Renal pelvis (tissue), 4 donors: ENCODE data around the gene RIPOR3. TPM values are rescaled to one million over a fixed set of nuclear protein-coding genes. Genes with fewer than 3 reads are reported as not detected.
"Not testable (repeated sequence)": the region's sequence is repeated elsewhere in the genome, so short reads cannot be mapped to it uniquely, and the experiment has no call there.

Experiments used
- DNase-seq: peaks from one replicate; pipeline ENCODE4 v3.0.0-alpha.2; 2013
- polyA plus RNA-seq, 3 donors: library from polyadenylated mRNA; unstranded; fragments of 120-200 nt; gene quantifications; one replicate each; pipeline ENCODE4 v1.2.1, GENCODE V29; 2013; ENCODE audit not compliant: insufficient read length in 3 of 3

The RIPOR3 gene
- polyA plus RNA-seq, 3 donors = 5.5 to 8.5 (median 8.0) TPM

DNA sequence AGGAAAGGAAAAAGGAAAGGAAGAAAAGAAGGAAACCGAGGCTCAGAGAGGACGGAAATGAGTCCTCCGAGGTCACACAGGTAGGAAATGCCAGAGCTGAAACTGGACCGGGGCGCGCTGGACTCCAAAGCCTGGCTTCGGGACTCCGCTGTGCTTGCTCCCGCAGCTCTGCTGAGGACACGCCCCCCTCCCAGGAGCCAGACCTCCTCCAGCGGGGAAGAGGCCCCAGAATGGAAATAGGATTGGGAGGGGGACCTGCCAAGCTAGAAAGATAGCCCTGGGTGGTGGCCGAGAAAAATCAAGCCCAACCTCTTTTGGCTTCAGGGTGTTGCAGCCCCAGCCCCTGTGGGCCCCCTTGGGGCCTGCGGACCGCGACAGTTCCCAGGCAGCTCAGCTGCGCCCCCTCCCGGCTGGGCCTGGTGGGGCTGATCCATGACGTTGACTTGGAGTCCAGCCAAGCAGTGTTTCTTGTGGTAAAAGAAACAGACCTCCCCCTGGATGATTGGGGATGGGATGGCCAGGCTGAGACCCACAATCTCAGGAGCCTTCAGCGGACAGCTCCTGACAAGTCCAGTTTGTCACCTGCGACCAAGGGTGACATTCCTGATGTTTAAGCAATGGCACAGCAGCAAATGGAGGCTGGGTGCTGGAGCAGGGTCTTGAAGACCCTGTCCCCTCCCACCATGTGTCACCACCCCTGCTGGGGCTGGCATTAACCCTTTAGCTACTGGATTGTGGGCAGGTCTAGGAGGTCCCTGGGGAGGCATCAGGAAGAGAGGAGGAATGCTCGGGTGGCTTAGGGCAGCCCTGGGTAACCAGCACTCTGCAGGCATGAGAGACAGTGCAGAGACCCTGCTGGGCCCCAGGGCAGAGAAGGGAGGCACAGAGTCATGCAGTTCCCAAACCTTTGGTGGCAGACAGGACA, 55.4 kb downstream of the RIPOR3 start:
- peak; percentile 58 for DNase-seq

DNA sequence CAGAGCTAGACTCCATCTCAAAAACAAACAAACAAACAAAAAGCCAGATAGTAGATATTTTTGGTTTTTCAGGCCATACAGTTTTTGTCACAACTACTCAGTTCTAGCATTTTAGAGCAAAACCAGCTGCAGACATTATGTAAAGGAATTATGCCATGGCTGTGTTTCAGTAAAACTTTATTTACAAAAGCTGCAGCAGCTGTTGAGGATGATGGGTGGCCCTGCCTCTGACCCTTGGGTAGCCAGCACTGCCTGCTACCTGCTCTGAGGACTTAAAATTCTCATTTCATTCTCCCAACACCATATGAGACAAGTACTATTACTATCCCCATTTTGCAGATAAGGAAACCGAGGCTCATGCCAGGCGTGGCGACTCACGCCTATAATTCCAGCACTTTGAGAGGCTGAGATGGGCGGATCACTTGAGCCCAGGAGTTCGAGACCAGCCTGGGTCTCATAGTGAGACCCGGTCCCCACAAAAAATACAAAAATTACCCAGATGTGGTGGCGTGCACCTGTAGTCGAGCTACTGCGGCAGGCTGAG, 56.3 kb downstream of the RIPOR3 start:
- no peak for DNase-seq

DNA sequence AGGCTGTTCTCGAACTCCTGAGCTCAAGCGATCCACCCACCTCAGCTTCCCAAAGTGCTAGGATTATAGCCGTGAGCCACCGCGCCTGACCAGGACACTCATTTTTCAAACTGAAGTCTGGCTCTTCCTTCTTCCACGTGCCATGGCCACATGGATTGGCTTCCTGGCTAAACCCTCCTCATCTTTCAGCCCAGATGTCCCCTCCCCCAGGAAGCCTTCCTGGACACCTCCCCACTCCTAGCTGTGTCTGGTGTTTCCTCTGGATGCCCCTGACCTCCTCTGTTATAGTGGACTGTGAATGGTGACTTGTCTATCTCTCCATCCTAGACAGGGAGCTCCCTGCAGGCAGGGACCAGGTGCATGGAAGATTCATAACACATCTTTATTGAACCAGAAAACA, 57.2 kb downstream of the RIPOR3 start:
- no peak for DNase-seq

DNA sequence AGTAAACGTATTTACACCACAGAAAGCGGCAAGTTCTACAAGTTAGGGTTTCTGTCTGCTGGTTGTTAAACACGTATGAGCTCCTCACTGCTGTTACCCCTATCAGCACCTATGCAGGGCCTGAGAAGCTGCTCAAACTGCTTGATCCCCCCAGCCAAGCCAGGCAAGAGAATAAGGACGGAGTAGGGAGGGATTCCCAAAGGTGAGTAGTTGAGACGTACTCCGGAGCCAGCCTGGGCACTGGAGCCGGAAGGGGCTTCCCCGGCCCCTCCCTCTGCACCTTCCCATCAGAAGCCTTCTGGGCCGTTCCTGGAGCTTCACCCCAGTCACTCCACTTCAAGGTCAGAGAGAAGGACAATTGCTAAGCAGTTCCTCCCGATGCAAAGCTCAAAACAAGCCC, 58.0 kb downstream of the RIPOR3 start:
- no peak for DNase-seq

DNA sequence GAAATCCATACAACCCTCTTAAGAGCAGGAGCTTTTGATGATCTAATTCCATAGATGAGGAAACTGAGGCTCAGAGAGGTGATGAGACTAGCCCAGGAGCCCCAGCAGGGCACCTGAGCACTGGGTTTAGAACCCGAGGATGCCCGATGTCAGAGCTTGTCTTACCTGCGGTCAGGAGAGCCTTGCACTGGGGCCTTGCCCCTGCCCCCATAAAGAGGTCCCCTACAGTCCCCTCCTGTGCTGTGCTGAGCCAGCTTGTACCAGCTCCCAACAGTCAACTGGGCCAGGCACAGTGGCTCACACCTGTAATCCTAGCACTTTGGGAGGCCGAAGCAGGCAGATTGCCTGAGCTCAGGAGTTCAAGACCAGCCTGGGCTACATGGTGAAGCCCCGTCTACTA, 58.6 kb downstream of the RIPOR3 start:
- DNase-seq = no peak

DNA sequence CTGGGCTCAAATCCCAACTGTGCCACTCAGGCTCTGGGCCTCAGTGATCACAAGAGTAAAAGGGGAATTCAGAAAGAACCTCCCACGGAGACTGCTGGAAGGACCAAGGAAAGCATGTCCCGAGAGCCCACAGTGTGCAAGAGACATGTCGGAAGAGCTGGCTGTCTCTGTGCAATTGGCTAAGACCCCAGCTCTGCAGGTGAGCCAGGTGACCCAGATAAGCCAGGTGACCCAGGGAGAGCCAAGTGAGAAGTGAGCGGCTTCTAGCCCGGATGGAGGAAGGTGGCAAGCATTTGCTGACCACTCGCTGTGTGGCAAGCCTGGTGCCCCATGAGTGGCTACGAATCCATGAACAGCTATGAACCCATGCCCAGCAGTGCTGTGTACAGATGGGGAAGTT, 59.1 kb downstream of the RIPOR3 start:
- no peak for DNase-seq

DNA sequence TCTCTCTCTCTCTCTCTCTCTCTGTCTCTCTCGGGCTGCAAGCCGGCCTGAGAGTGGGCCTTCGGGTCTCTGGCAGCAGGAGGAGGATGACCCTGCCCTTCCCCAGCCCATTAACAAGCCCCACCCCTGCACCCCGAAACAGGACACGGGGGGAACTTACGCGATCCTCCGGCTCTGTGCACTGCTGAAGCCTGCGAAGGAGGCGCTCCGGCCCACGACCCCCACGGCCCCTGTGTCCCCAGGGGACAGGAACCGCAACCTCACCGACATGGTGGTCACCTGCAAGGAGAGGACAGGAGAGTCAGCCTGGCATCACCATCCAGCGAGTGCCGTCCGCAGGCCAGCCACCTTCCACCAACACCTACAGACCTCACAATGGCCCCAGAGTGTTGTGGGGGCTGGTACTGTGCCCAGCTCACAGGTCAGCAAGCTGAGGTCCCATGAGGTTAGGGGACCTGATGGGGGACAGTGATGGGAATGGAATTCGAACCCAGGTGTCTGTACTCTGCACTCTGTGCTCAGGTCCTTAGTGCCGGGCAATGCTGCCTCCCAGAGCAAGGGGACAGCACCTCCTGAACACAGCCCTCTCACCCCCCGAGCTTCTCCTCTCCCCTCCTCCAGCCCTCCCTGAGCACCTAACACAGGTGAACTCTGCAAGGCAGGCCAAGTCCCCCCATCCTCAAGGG, 60.6 kb downstream of the RIPOR3 start:
- no peak for DNase-seq

DNA sequence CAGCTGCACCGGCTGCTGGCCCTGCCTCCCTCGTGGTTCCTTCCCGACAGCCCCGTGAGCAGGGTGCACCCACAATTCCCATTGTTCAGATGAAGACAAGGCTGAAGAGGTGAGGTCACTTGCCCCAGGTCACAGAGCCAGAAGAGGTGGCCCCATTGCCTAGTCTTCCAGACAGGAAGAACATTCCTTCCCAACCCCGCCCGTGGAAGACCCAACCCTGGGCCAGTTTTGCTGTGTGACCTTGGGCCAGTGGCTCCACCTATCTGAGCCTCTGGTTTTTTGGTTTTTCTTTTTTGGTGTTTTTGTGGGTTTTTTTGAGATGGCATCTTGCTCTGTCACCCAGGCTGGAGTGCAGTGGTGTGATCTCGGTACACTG, 61.7 kb downstream of the RIPOR3 start:
- no peak for DNase-seq

DNA sequence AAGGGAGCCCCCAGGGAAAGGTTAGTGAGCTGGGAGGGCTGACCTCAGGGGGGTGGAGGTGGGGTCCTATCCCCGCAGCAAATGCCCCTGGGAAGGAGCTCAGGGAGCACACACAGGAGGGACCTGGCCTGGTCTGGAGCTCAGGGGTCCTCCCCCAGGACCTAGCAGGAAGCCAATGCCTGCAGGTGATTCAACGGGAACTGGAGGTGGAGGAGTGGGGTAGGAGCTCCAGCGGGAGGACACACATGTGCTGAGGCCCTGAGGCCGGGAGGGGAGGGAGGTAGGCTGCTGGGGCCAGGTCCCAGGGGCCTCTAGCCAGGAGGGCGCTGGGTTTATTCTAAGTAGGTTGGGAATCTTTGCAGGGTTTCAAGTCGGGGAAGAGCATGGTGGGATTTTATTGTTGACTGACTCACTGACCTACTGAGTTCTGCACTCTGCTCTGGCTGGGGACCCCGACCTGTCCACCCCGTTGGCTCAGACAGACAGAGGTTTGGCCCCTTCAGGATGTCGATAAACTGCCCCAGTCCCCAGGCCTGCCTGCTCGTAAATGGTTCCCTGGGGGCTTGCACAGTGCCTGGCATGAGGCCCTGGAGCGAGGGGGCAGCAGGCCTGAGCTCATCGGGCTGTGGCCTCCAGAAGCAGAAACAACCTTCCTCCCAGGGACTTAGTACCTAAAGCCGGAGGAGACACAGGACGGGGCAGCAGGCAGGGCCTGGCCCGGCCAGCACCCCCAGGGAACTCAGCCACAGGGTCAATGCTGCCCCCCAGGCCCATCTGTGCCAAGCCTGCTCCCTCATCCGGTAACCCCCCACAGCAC, 62.3 kb downstream of the RIPOR3 start:
- DNase-seq = no peak

DNA sequence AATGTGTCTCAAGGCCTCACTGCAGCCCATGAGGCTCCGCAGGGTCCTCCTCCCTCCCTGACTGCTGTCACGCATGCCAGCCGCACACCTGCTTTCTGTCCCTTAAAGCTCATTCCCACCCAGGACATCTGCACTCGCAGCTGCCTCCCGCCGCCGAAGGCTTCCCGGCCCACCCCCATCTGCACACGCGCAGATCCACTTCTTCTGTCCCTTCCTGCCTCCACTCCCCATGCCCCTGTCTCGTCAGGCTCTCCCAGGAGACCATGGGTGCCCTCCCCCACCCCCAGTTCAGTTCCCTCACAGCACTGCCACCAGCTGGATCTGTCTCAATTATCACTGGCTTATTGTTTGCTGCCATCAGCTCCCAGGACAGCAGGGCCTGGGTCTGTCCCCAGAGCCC, 63.0 kb downstream of the RIPOR3 start:
- DNase-seq = no peak

DNA sequence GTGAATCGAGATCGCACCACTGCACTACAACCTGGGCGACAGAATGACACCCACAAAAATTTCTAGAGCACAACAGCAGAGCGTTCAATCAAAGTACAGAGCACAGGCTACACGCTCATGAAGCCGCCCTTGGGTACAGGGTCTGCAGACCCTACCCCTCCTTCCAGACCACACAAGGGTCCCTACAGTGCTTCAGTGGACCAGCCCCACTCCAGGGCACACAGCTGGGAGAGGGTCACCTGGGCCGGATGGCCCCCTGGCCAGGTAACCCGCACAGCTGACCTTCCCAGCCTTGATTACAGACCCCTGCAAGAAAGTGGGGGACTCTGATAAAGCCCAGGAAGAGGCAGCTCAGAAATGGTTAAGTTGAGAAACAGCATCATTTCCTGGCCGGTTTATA, 63.6 kb downstream of the RIPOR3 start:
- DNase-seq = no peak

DNA sequence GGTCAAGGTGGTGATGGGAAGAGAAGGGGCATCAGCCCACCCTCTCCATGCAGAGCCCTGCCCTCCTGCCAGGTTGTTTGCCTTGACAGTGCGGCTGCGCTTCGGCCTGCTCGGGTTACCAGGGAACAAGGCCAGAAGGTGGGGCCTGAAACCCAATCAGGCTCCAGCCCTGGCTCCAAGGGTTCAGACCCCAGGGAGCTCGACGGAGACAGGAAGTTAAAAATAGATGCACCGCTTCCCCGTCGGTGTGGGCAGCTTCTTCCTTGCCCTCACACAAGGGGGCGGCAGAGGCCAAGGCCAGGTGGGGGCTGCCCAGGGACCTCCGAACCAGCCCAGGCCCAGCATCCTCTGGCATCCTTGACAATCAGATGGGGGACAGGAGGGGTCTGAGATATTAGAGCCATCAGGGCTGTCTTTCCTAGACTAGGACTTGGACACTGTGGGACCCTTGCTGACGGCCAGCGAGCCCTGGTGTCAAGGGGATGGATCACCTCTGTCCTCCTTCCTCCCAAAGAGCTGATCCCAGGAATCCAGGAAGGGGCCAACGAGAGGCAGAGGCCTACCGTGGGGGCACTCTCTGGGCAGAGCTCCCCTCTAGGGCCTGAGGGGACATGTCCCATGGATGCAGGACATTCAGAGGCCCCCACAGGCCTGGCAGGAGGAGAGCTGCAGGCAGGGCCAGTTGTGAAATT, 65.2 kb downstream of the RIPOR3 start:
- DNase-seq = no peak

DNA sequence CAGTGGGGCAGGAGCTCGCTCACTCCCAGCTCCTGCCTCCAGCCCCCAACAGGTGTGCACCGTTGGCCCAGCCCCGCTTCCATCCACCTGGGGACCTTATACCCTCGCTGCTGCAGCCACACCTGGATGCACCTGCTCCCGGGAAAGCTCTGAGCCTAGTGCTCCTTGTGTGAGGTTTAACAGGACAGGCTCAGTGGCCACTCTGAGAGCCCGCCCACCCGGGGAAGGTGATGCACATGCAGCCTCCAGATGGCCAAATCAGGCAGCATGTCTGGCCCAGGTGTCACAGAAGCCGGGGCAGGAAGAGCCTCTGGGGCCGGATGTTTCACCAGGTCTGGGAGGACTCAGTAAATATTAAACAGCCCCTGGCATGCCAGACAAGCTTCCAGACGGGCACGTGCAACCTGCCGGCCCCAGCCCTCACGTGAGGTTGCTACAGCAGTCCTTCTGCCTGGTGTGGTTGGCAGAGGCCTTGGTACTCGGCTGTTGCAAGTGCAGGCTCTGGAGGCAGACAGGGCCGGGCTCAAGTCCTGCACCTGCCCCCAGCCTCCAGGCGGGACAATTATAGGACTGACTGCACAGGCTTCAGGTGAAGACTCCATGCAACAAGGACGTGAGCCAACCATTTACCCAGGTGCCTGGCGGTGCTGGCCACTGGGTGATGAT, 66.9 kb downstream of the RIPOR3 start:
- DNase-seq = no peak

DNA sequence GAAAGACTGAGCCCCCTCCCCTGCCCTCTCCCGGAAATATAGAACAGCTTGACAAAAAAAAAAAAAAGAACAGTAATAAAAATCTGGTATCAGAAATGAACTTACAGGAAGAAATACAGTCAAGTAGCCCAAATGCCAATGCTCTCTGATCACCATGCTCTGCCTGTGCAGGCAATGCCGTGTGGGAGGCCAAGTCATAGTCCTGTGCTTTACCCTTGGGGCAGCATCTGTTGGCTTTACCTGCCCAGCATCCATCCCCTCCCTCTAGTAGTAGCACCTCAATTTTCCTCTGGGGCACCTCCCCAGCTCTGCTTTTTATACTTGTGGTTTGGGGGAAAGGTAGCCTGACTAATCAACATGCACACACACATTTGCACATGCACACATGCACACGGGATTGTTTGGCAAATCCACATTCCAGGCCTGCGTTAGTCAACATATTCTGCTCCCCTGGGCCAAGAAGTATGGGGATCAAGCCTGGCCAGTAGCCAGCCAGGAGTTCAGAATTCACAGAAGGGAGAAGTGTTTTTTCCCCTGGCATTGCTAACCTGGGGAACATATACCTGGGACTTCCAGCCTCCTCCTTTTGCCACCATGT, 70.2 kb downstream of the RIPOR3 start:
- no peak for DNase-seq

DNA sequence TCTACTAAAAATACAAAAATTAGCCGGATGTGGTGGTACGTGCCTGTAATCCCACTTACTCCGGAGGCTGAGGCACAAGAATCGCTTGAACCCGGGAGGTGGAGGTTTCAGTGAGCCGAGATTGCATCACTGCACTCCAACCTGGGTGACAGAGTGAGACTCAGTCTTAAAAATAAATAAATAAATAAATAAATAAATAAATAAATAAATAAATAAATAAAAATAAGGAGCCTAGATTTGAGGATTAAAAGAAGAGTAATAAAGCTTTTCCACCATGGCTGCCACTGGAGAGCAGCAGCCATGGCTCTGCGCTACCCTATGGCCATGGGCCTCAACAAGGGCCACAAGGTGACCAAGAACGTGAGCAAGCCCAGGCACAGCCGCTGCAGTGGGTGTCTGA, 70.9 kb downstream of the RIPOR3 start:
- not testable (repeated sequence) for DNase-seq

DNA sequence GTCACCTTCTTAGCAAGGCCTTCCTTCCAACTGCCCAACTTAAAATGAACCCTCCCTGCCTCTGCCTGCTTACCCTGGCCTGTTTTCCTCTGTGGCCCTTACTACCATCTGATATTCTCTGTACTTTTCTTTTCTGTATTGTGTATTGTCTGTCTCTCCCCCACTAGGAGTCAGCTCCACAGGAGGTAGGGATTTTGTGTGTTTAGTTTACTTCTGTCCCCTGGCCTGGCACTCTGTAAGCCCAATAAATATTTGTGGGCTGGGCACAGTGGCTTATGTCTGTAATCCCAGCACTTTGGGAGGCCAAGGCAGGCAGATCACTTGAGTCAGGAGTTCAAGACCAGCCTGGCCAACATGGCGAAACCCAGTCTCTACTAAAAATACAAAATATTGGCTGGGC, 72.8 kb downstream of the RIPOR3 start:
- DNase-seq = no peak

DNA sequence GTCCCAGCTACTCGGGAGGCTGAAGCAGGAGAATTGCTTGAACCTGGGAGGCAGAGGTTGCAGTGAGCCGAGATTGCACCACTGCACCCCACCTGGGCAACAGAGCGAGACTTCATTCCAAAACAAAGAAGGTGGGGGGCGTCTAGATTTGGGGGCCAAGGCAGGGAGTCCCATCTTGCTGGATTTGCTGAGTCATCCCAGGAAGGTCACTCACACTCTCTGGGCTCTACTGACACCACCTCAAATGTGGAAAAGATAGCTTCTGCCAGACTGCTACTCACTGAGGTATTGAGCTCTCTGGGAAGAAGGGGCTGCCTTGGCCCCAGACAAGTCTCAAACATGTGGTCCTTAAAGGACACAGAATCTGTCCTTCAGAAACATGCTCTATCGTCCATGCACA, 74.3 kb downstream of the RIPOR3 start:
- DNase-seq = no peak

DNA sequence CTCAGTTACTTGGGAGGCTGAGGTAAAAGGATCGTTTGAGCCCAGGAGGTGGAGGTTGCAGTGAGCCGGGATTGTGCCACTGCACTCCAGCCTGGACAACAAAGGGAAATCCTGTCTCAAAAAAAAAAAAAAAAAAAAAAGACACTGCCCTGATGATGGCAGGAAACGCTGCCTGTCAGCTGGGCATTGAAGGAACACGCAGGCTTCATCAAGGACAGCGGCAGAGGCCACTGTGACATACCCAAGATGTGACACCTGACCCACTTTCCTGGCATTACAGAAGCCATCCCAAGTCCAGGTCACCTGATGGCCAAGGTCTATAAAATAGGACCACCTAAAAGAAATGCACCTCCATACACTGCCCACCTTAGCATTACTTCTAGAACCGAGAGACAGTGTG, 75.9 kb downstream of the RIPOR3 start:
- no peak for DNase-seq

DNA sequence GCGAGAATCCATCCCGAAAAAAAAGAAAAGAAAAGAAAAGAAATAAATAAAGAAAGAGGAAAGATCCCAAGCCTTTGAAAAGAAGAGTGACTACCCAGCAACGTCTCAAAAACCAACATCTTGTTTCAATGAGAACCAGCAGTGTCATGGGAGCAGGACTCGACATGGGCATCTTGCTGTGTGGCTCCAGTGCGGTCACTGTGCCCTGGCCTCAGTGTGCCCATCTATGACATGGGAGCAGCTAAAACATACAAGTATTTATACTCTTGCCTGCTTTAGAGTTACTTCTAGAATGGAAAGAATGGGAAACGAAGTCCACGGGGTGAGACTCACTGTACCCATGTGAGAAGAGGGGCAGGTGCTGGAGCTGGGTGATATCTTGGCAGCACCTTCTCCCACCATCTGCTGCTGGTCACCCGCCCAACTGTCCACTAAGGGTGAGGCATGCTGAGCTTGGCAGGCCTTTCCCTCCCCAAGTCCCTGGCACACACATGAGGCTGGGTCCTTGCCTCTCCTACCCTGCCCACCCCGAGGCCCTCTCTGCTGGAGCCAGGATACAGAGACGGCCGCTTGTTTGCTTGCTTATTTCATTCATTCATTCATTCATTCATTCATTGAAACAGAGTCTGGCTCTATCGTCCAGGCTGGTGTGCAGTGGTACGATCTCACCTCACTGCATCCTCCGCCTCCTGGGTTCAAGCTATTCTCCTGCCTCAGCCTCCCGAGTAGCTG, 77.7 kb downstream of the RIPOR3 start:
- DNase-seq = no peak
